ENCODE data around the gene TLX2. TPM values are rescaled to one million over a fixed set of nuclear protein-coding genes. Genes with fewer than 3 reads are reported as not detected.
"Not testable (repeated sequence)": the region's sequence is repeated elsewhere in the genome, so short reads cannot be mapped to it uniquely, and the experiment has no call there.

Gene TLX2
- total RNA-seq, 1 donor from 2014 or later: not detected

- H3K9me3 ChIP-seq (ENCODE audit: control insufficient read depth in 3 of 3, low read length in 3 of 3); H3K4me1 ChIP-seq (ENCODE audit: control insufficient read depth in 3 of 3, insufficient read depth in 3 of 3, low read length in 3 of 3); H3K9ac ChIP-seq (ENCODE audit: low read depth in 1 of 3, low read length in 3 of 3); H3K4me3 ChIP-seq (ENCODE audit: low read length in 3 of 3); H3K36me3 ChIP-seq (ENCODE audit: control insufficient read depth in 3 of 3, insufficient read depth in 3 of 3, low read length in 3 of 3); H3K27ac ChIP-seq (ENCODE audit: low read depth, low read length): not testable (repeated sequence)
- peaks cover 8 to 15% (median 12%) of the 10 kb centered on the region in 3 donors for H3K27me3 ChIP-seq (ENCODE audit: control insufficient read depth in 3 of 3, insufficient read depth in 3 of 3, low read length in 3 of 3)
Measured at GRCh38 chr2:74561022-74561421, 46.8 kb downstream of the TLX2 start.

GRCh38 chr2:74562126-74562775 lies 48.0 kb downstream of the TLX2 start:
- no peaks in the 10 kb centered on the region for H3K9me3 ChIP-seq (ENCODE audit: control insufficient read depth in 3 of 3, low read length in 3 of 3)
- H3K4me1 ChIP-seq (ENCODE audit: control insufficient read depth in 3 of 3, insufficient read depth in 3 of 3, low read length in 3 of 3): no peaks in the 10 kb centered on the region
- no peak overlapping the region for H3K9ac ChIP-seq (ENCODE audit: low read depth in 1 of 3, low read length in 3 of 3)
- H3K36me3 ChIP-seq (ENCODE audit: control insufficient read depth in 3 of 3, insufficient read depth in 3 of 3, low read length in 3 of 3): no peaks in the 10 kb centered on the region
- H3K27me3 ChIP-seq (ENCODE audit: control insufficient read depth in 3 of 3, insufficient read depth in 3 of 3, low read length in 3 of 3): peaks cover 6 to 10% (median 8%) of the 10 kb centered on the region in 3 donors
- H3K4me3 ChIP-seq (ENCODE audit: low read length in 3 of 3): no peak overlapping the region
- H3K27ac ChIP-seq (ENCODE audit: low read depth, low read length): no peak overlapping the region

- Histone ChIP-seq H3K9me3 (ENCODE audit: control insufficient read depth in 3 of 3, low read length in 3 of 3) (no peaks in the 10 kb centered on the region), H3K9ac (ENCODE audit: low read depth in 1 of 3, low read length in 3 of 3) (no peak overlapping the region), H3K27me3 (ENCODE audit: control insufficient read depth in 3 of 3, insufficient read depth in 3 of 3, low read length in 3 of 3) (peaks cover 3 to 10% (median 8%) of the 10 kb centered on the region in 3 donors), H3K36me3 (ENCODE audit: control insufficient read depth in 3 of 3, insufficient read depth in 3 of 3, low read length in 3 of 3) (no peaks in the 10 kb centered on the region), H3K4me1 (ENCODE audit: control insufficient read depth in 3 of 3, insufficient read depth in 3 of 3, low read length in 3 of 3) (no peaks in the 10 kb centered on the region), H3K27ac (ENCODE audit: low read depth, low read length) (no peak overlapping the region), H3K4me3 (ENCODE audit: low read length in 3 of 3) (no peak overlapping the region)
Measured at GRCh38 chr2:74564222-74564621, 50.0 kb downstream of the TLX2 start.

GRCh38 chr2:74566076-74566753 lies 52.0 kb downstream of the TLX2 start:
- H3K27me3 ChIP-seq (ENCODE audit: control insufficient read depth in 3 of 3, insufficient read depth in 3 of 3, low read length in 3 of 3): peaks cover 0 to 8% (median 3%) of the 10 kb centered on the region in 3 donors

GRCh38 chr2:74566754-74567085 lies 52.5 kb downstream of the TLX2 start:
- H3K36me3 ChIP-seq (ENCODE audit: control insufficient read depth in 3 of 3, insufficient read depth in 3 of 3, low read length in 3 of 3): no peaks in the 10 kb centered on the region
- H3K9ac ChIP-seq (ENCODE audit: low read depth in 1 of 3, low read length in 3 of 3): no peak overlapping the region
- no peak overlapping the region for H3K27ac ChIP-seq (ENCODE audit: low read depth, low read length)
- H3K27me3 ChIP-seq (ENCODE audit: control insufficient read depth in 3 of 3, insufficient read depth in 3 of 3, low read length in 3 of 3): peaks cover 0 to 8% (median 3%) of the 10 kb centered on the region in 3 donors
- no peaks in the 10 kb centered on the region for H3K4me1 ChIP-seq (ENCODE audit: control insufficient read depth in 3 of 3, insufficient read depth in 3 of 3, low read length in 3 of 3)
- no peaks in the 10 kb centered on the region for H3K9me3 ChIP-seq (ENCODE audit: control insufficient read depth in 3 of 3, low read length in 3 of 3)
- no peak overlapping the region for H3K4me3 ChIP-seq (ENCODE audit: low read length in 3 of 3)

More at GRCh38 chr2:74566076-74566753, 52.0 kb downstream of the TLX2 start:
- Histone ChIP-seq H3K4me1 (ENCODE audit: control insufficient read depth in 3 of 3, insufficient read depth in 3 of 3, low read length in 3 of 3) (no peaks in the 10 kb centered on the region), H3K27ac (ENCODE audit: low read depth, low read length) (no peak overlapping the region), H3K9ac (ENCODE audit: low read depth in 1 of 3, low read length in 3 of 3) (no peak overlapping the region), H3K4me3 (ENCODE audit: low read length in 3 of 3) (no peak overlapping the region), H3K36me3 (ENCODE audit: control insufficient read depth in 3 of 3, insufficient read depth in 3 of 3, low read length in 3 of 3) (no peaks in the 10 kb centered on the region), H3K9me3 (ENCODE audit: control insufficient read depth in 3 of 3, low read length in 3 of 3) (no peaks in the 10 kb centered on the region)

Other genes starting within 250 kb of the TLX2 start
- gene SLC4A5, start 171.0 kb upstream of the TLX2 start, total RNA-seq: 2.6 TPM
- 73.6 TPM for gene DCTN1, start 134.1 kb upstream of the TLX2 start, total RNA-seq
- 0.52 TPM for gene C2orf81, start 92.8 kb upstream of the TLX2 start, total RNA-seq
- gene WDR54, start 92.7 kb upstream of the TLX2 start, total RNA-seq: 5.7 TPM
- gene RTKN, start 72.5 kb upstream of the TLX2 start, total RNA-seq: 26.6 TPM
- gene INO80B, start 59.4 kb upstream of the TLX2 start, total RNA-seq: 12.5 TPM
- 27.1 TPM for gene WBP1, start 56.0 kb upstream of the TLX2 start, total RNA-seq
- 35.0 TPM for gene MOGS, start 49.1 kb upstream of the TLX2 start, total RNA-seq
- 25.1 TPM for gene MRPL53, start 41.8 kb upstream of the TLX2 start, total RNA-seq
- gene CCDC142, start 31.5 kb upstream of the TLX2 start, total RNA-seq: 30.3 TPM
- 4.2 TPM for gene TTC31, start 31.4 kb upstream of the TLX2 start, total RNA-seq
- not detected for gene LBX2, start 14.8 kb upstream of the TLX2 start, total RNA-seq
- 6.8 TPM for gene PCGF1, start 6.8 kb upstream of the TLX2 start, total RNA-seq
- not detected for gene DQX1, start 11.8 kb downstream of the TLX2 start, total RNA-seq
- 57.4 TPM for gene AUP1, start 15.3 kb downstream of the TLX2 start, total RNA-seq
- gene HTRA2, start 15.5 kb downstream of the TLX2 start, total RNA-seq: 42.3 TPM
- 8.4 TPM for gene LOXL3, start 39.5 kb downstream of the TLX2 start, total RNA-seq
- 12.0 TPM for gene DOK1, start 40.3 kb downstream of the TLX2 start, total RNA-seq
- gene M1AP, start 133.9 kb downstream of the TLX2 start, total RNA-seq: not detected
- gene SEMA4F, start 139.8 kb downstream of the TLX2 start, total RNA-seq: 1.6 TPM

All from skeletal muscle tissue (tissue), 4 donors.